ENCODE data around the gene DSCAML1.

Gene DSCAML1

GRCh38 chr11:117731722-117732290 is 65.2 kb downstream of the DSCAML1 start:
- DNase-seq (ENCODE audit: insufficient read length, low spot score) = no peak
- no peak for TF ChIP-seq CTCF (IDR thresholded peaks at IDR 0.05; ENCODE audit: insufficient read depth, missing control alignments)
- FAIRE-seq = no peak

- DNase-seq (ENCODE audit: insufficient read length, low spot score) (no peak), FAIRE-seq (no peak)
- TF ChIP-seq CTCF (IDR thresholded peaks at IDR 0.05; ENCODE audit: insufficient read depth, missing control alignments) = no peak
These were observed 66.7 kb downstream of the DSCAML1 start for GRCh38 chr11:117730208-117730800.

DNA sequence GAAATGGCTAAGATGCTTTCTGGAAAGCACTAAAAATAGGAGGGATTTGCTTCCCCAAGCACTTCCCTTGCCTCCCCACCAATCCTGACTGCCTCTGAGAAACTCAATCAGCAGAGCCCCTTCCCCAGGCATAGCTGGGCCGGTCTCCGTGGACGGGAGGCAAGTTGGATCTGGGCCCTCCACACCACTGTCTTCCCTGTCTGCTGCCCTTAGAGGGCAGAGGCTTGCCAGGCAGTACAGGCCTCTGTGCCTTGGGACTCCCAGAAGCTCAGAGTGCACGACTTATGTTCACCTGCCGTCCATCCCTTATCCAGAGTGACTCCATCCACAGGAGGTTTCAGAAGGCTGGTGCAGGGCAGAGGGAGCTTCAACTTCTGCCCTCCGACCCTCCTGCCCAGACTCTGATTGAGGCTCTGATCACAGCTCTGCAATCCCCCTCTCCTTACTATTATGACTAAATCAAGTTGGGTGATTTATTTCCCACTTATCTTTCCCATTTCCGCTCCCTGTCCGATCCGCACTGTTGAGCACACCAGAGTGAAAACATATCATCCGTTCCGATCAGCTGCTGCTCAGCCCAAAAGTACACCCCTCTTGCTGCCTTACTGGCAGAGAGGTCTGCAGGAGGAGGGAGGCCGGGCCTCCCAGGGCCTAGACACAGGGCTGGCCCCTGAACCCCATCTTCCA is 71.8 kb downstream of the DSCAML1 start:
- no peak for FAIRE-seq
- no peak for TF ChIP-seq CTCF (IDR thresholded peaks at IDR 0.05; ENCODE audit: insufficient read depth, missing control alignments)
- no peak for DNase-seq (ENCODE audit: insufficient read length, low spot score)

DNA sequence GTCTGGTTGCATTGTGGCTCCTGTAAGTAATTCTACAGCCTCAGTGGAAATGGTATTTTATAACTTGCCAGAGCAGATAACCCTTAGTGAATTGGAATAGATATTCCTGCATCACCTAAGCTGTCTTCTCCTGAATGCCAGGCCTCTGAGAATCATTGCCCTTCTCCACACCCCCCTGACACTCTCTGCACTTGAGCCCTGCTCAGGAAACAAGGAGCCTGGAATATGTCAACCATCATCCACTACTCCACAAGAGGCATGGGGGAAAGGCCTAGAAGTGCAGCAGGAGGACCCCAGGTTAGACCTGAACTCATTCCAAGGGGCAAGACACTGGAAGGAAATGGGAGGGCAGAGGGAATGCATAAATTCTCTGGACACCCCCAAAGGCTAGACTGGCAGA is 72.4 kb downstream of the DSCAML1 start:
- FAIRE-seq (no peak), DNase-seq (ENCODE audit: insufficient read length, low spot score) (no peak)
- TF ChIP-seq CTCF (IDR thresholded peaks at IDR 0.05; ENCODE audit: insufficient read depth, missing control alignments) = no peak

DNA sequence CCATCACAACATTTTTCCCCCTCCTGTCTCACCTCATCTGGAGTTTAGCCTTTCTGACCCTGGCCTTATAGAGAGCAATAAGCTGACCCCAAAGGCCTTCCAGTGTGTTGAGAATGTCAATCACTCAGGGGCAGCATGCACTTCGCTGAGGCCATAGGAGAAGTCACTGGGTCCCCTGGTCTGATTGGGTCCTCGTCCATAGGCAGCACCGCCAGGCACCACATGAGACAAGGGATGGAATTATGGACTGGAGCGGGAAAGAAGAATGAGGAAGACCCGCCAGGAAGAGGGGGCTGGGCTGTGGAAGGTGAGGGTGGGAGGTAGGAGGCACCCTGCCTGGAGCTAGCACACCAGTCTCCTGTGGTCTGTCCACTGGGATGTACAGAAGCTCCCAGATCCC is 72.9 kb downstream of the DSCAML1 start:
- FAIRE-seq (no peak), DNase-seq (ENCODE audit: insufficient read length, low spot score) (no peak)
- TF ChIP-seq CTCF (IDR thresholded peaks at IDR 0.05; ENCODE audit: insufficient read depth, missing control alignments) = no peak

DNA sequence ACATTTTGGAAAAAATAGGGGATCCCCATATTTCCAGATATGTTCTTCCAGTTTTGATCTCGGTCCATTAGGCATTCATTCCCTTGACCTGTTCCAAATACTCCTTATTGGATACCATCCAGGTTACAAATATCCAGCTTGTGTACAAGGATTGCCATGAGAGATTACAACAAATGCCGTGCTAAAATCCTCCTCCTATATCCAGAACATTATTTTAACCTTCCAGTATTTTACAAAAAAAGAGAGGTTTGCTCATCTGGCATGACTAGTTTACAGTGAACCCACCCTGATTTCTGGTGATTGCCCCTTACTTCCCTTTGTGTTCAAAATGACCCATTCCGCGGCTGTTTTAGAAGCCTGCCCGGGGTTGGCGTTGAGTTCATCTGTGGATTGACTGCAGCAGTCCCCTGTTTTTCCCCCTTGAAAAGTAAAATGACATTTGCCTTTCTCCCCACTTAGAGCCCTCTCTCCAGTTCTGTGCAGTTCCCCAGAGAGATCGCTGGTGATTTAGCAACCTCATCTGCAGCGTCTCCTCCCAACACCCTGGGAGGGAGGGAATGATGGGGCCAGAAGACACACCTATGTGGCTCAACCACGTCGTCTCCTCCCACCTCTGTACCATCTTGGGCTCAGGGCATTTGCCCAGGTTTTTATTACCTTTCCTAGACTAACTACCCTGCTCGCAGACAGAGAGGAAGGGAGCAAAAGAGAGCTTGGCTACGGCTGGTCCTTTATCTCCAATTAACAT is 73.6 kb downstream of the DSCAML1 start:
- FAIRE-seq (peak; percentile 25), DNase-seq (ENCODE audit: insufficient read length, low spot score) (no peak)
- TF ChIP-seq CTCF (IDR thresholded peaks at IDR 0.05; ENCODE audit: insufficient read depth, missing control alignments) = no peak

All from D721Med (cell line).